Loucy (cell line): ENCODE results near the gene NOL8.

Experiments
- H2AFZ ChIP-seq: fragments of 200-600 bp; sonication (generic); 2 replicates; pipeline ENCODE4 v1.6.0; 2016; ENCODE audit warnings: antibody characterized with exemption, mild to moderate bottlenecking, low read length, moderate library complexity
- H3F3A ChIP-seq: fragments of 200-600 bp; 2 replicates; pipeline ENCODE4 v1.6.0; 2016; ENCODE audit warnings: antibody characterized with exemption, low read depth, mild to moderate bottlenecking
- H3K27me3 ChIP-seq: fragments of 200-600 bp; sonication (generic); 2 replicates; pipeline ENCODE4 v1.6.1; 2014; ENCODE audit warnings: low read length, mild to moderate bottlenecking; ENCODE audit not compliant: insufficient read depth, poor library complexity, severe bottlenecking
- H3K36me3 ChIP-seq: fragments of 200-600 bp; sonication (generic); 2 replicates; pipeline ENCODE4 v1.6.1; 2016; ENCODE audit warnings: low read length; ENCODE audit not compliant: insufficient read depth
- H3K4me1 ChIP-seq: fragments of 200-600 bp; sonication (generic); 2 replicates; pipeline ENCODE4 v1.5.1; 2014; ENCODE audit warnings: low read length, mild to moderate bottlenecking; ENCODE audit not compliant: insufficient read depth, poor library complexity, severe bottlenecking
- H3K4me2 ChIP-seq: fragments of 200-600 bp; sonication (generic); 2 replicates; pipeline ENCODE4 v1.6.0; 2014; ENCODE audit warnings: antibody characterized with exemption, low read length, low read depth, mild to moderate bottlenecking; ENCODE audit not compliant: poor library complexity, severe bottlenecking
- H3K4me3 ChIP-seq: fragments of 200-600 bp; sonication (generic); 2 replicates; pipeline ENCODE4 v1.5.1; 2014; ENCODE audit warnings: low read length, mild to moderate bottlenecking, mixed read lengths; ENCODE audit not compliant: poor library complexity, severe bottlenecking
- H3K79me2 ChIP-seq: fragments of 200-600 bp; sonication (generic); 2 replicates; pipeline ENCODE4 v1.6.1; 2014; ENCODE audit warnings: low read length; ENCODE audit not compliant: insufficient read depth
- H3K9ac ChIP-seq: fragments of 200-600 bp; sonication (generic); 2 replicates; pipeline ENCODE4 v1.6.0; 2014; ENCODE audit warnings: mild to moderate bottlenecking, low read depth, low read length, moderate library complexity; ENCODE audit not compliant: poor library complexity, severe bottlenecking
- H3K9me2 ChIP-seq: fragments of 200-600 bp; sonication (generic); replicated peaks from 2 replicates; pipeline ENCODE4 v1.6.1; 2016; ENCODE audit warnings: low read depth, low read length, mixed read lengths
- H3K9me3 ChIP-seq: fragments of 200-600 bp; sonication (generic); 2 replicates; pipeline ENCODE4 v1.6.1; 2014; ENCODE audit warnings: mild to moderate bottlenecking, antibody characterized with exemption, low read length, low read depth; ENCODE audit not compliant: insufficient read depth
- H4K20me1 ChIP-seq: fragments of 200-600 bp; sonication (generic); 2 replicates; pipeline ENCODE4 v1.6.0; 2014; ENCODE audit warnings: antibody characterized with exemption, low read length, mild to moderate bottlenecking; ENCODE audit not compliant: insufficient read depth, poor library complexity, severe bottlenecking
- EZH2phosphoT487 ChIP-seq: fragments of 200-600 bp; IDR thresholded peaks from 2 replicates; pipeline ENCODE4 v1.6.1; 2018; ENCODE audit warnings: antibody characterized with exemption, mild to moderate bottlenecking, moderate library complexity, borderline replicate concordance
- TF ChIP-seq, protein P1 (sequence below): fragments of 200-600 bp; sonication (generic); conservative IDR thresholded peaks from 2 replicates; pipeline ENCODE4 v1.5.1; 2014; ENCODE audit warnings: mild to moderate bottlenecking, antibody characterized with exemption, low read length

Gene NOL8

DNA sequence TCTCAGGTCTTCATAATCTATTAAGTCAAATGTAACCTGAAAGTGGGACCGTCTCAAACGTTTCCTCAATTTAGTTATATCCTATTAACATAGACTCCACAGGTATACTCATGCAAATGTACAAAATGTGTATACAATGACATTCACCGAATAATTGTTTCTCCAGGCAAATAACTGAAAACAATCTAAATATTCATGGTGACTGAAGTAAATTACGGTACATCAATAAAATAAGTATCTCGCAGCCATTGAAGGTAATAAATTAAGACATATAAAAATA is 32.1 kb downstream of the NOL8 start:
- H4K20me1 ChIP-seq: peaks cover 38% of the 10 kb centered on the region
- no peaks in the 10 kb centered on the region for H3K9me2 ChIP-seq
- TF ChIP-seq, protein P1, sequence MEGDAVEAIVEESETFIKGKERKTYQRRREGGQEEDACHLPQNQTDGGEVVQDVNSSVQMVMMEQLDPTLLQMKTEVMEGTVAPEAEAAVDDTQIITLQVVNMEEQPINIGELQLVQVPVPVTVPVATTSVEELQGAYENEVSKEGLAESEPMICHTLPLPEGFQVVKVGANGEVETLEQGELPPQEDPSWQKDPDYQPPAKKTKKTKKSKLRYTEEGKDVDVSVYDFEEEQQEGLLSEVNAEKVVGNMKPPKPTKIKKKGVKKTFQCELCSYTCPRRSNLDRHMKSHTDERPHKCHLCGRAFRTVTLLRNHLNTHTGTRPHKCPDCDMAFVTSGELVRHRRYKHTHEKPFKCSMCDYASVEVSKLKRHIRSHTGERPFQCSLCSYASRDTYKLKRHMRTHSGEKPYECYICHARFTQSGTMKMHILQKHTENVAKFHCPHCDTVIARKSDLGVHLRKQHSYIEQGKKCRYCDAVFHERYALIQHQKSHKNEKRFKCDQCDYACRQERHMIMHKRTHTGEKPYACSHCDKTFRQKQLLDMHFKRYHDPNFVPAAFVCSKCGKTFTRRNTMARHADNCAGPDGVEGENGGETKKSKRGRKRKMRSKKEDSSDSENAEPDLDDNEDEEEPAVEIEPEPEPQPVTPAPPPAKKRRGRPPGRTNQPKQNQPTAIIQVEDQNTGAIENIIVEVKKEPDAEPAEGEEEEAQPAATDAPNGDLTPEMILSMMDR: no peak
- no peak for TF ChIP-seq EZH2phosphoT487
- H3K4me2 ChIP-seq: peak overlapping the region; percentile 87
- peak overlapping the region; percentile 95 for H3K9ac ChIP-seq
- H3F3A ChIP-seq: peaks cover 7% of the 10 kb centered on the region; the same call in 1 of the 2 replicates
- H3K4me1 ChIP-seq: peaks cover 47% of the 10 kb centered on the region
- H2AFZ ChIP-seq: peak overlapping the region; percentile 92
- H3K4me3 ChIP-seq: peak overlapping the region; percentile 94
- no peaks in the 10 kb centered on the region for H3K27me3 ChIP-seq
- H3K36me3 ChIP-seq: peaks cover 23% of the 10 kb centered on the region
- no peaks in the 10 kb centered on the region for H3K9me3 ChIP-seq
- H3K79me2 ChIP-seq: peaks cover 68% of the 10 kb centered on the region

DNA sequence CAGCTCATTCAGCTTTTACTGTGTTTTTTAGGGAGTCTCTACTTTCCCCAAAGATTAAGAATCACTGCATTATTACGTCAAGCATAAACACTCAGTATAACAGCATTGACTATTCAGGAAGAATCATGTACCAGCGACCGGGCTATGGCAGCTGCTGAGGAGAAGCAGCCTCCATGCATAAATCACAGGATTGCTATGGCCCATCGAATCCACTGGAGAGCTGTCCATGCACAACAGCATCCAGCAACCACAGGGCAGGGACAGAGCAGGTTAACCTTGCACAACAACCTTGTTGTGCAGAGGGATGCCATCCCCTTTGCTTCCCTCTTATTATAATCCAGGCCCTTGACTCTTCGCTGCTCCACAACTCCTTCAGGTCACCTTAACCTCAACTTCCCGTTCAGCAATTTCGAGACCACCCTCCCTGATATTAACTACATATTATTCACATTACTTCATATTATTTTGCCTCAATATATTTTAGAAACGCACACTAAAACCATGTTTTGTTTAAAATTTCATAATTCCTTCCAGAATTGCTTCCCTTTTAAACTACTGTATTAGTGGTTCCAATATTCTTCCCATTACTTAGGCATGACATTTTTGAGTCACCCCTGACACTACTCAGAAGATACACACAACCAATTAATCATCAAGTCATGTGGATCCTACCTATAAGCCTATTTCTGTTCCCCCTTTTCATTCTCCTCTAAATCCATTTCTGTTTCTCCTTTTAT is 32.6 kb downstream of the NOL8 start:
- peak overlapping the region; percentile 94 for H3K4me3 ChIP-seq
- peak overlapping the region; percentile 92; the same call in 1 of the 2 replicates for H2AFZ ChIP-seq
- H3K79me2 ChIP-seq: peaks cover 68% of the 10 kb centered on the region
- TF ChIP-seq, protein P1: no peak
- no peak for TF ChIP-seq EZH2phosphoT487
- peaks cover 23% of the 10 kb centered on the region for H3K36me3 ChIP-seq
- peaks cover 7% of the 10 kb centered on the region; the same call in 1 of the 2 replicates for H3F3A ChIP-seq
- H3K27me3 ChIP-seq: no peaks in the 10 kb centered on the region
- peaks cover 50% of the 10 kb centered on the region for H3K4me1 ChIP-seq
- H4K20me1 ChIP-seq: peaks cover 43% of the 10 kb centered on the region
- H3K4me2 ChIP-seq: peak overlapping the region; percentile 87
- no peaks in the 10 kb centered on the region for H3K9me3 ChIP-seq
- H3K9ac ChIP-seq: peak overlapping the region; percentile 95
- no peaks in the 10 kb centered on the region for H3K9me2 ChIP-seq

DNA sequence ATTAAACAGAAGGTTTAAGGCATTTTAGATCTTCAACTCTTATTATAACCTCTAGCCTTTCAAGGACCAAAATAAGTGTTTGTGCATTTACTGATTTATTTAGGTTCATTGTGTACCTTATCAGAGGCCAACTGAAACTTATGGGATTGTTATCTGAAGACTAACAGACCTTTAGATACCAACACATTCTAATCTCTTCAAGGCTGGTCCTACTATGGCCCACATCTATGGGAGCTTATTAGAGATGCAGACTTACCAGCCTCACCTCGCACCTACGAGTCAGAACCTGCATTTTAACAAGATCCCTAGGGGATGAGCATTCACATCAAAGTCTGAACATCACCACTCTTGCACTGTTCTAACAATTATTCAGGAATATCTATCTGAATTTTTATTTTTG is 33.6 kb downstream of the NOL8 start:
- no peak for TF ChIP-seq EZH2phosphoT487
- TF ChIP-seq, protein P1: no peak
- Histone ChIP-seq H3K27me3 (no peaks in the 10 kb centered on the region), H4K20me1 (peaks cover 52% of the 10 kb centered on the region), H3K9me2 (no peaks in the 10 kb centered on the region), H3K9me3 (no peaks in the 10 kb centered on the region), H3K4me3 (peak overlapping the region; percentile 94), H3K4me1 (peaks cover 50% of the 10 kb centered on the region), H2AFZ (no peak overlapping the region), H3F3A (peaks cover 7% of the 10 kb centered on the region; the same call in 1 of the 2 replicates), H3K79me2 (peaks cover 75% of the 10 kb centered on the region), H3K9ac (peak overlapping the region; percentile 95), H3K36me3 (peaks cover 22% of the 10 kb centered on the region), H3K4me2 (peak overlapping the region; percentile 87)
